Liver (tissue), 3 donors: ENCODE measurements around the gene NAV2.

ENCODE experiments used
- CTCF ChIP-seq: fragments of 150-350 bp; IDR thresholded peaks from 2 replicates; pipeline ENCODE4 v1.5.1; 2017; ENCODE audit warnings: improper control_type of control experiment, low read depth, low read length; ENCODE audit not compliant: missing input control
- FOXA2 ChIP-seq: IDR thresholded peaks from 2 replicates; pipeline ENCODE4 v1.6.1; 2016; ENCODE audit warnings: antibody characterized with exemption
- GABPA ChIP-seq, 2 donors: IDR thresholded peaks in 1 of 2; conservative IDR thresholded peaks in 1 of 2; 2 replicates each; pipeline ENCODE4 v1.6.1; 2016; ENCODE audit warnings: antibody characterized with exemption in 2 of 2, mild to moderate bottlenecking in 1 of 2, moderate library complexity in 1 of 2
- JUND ChIP-seq, 2 donors: IDR thresholded peaks; 2 replicates each; pipeline ENCODE4 v1.6.1; 2016; ENCODE audit warnings: antibody characterized with exemption in 2 of 2
- SP1 ChIP-seq: IDR thresholded peaks from 2 replicates; pipeline ENCODE4 v1.6.1; 2018; ENCODE audit warnings: antibody characterized with exemption, mild to moderate bottlenecking
- TAF1 ChIP-seq: conservative IDR thresholded peaks from 2 replicates; pipeline ENCODE4 v1.6.1; 2016; ENCODE audit warnings: antibody characterized with exemption, mild to moderate bottlenecking
- YY1 ChIP-seq: IDR thresholded peaks from 2 replicates; pipeline ENCODE4 v1.6.1; 2016; ENCODE audit warnings: antibody characterized with exemption, mild to moderate bottlenecking
- TF ChIP-seq, protein P1 (sequence below): IDR thresholded peaks from 2 replicates; pipeline ENCODE4 v1.6.1; 2016; ENCODE audit warnings: antibody characterized with exemption, mild to moderate bottlenecking
- TF ChIP-seq, protein P2 (sequence below): IDR thresholded peaks from 2 replicates; pipeline ENCODE4 v1.6.1; 2016; ENCODE audit warnings: antibody characterized with exemption
- TF ChIP-seq, protein P3 (sequence below): IDR thresholded peaks from 2 replicates; pipeline ENCODE4 v1.6.1; 2016; ENCODE audit warnings: antibody characterized with exemption
- donor health status: healthy.
- donor health status: healthy.

GRCh38 chr11:20025332-20025840 is 312.7 kb downstream of the NAV2 start:
- TF ChIP-seq FOXA2: no peak
- TF ChIP-seq CTCF: no peak
- no peak for TF ChIP-seq GABPA (IDR thresholded peaks at IDR 0.05 in 1 of 2, conservative IDR thresholded peaks at IDR 0.05 in 1 of 2)
- TF ChIP-seq, protein P1, sequence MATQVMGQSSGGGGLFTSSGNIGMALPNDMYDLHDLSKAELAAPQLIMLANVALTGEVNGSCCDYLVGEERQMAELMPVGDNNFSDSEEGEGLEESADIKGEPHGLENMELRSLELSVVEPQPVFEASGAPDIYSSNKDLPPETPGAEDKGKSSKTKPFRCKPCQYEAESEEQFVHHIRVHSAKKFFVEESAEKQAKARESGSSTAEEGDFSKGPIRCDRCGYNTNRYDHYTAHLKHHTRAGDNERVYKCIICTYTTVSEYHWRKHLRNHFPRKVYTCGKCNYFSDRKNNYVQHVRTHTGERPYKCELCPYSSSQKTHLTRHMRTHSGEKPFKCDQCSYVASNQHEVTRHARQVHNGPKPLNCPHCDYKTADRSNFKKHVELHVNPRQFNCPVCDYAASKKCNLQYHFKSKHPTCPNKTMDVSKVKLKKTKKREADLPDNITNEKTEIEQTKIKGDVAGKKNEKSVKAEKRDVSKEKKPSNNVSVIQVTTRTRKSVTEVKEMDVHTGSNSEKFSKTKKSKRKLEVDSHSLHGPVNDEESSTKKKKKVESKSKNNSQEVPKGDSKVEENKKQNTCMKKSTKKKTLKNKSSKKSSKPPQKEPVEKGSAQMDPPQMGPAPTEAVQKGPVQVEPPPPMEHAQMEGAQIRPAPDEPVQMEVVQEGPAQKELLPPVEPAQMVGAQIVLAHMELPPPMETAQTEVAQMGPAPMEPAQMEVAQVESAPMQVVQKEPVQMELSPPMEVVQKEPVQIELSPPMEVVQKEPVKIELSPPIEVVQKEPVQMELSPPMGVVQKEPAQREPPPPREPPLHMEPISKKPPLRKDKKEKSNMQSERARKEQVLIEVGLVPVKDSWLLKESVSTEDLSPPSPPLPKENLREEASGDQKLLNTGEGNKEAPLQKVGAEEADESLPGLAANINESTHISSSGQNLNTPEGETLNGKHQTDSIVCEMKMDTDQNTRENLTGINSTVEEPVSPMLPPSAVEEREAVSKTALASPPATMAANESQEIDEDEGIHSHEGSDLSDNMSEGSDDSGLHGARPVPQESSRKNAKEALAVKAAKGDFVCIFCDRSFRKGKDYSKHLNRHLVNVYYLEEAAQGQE: no peak
- TF ChIP-seq TAF1: no peak
- TF ChIP-seq, protein P2, sequence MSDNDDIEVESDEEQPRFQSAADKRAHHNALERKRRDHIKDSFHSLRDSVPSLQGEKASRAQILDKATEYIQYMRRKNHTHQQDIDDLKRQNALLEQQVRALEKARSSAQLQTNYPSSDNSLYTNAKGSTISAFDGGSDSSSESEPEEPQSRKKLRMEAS: no peak
- TF ChIP-seq, protein P3, sequence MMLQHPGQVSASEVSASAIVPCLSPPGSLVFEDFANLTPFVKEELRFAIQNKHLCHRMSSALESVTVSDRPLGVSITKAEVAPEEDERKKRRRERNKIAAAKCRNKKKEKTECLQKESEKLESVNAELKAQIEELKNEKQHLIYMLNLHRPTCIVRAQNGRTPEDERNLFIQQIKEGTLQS: no peak
- no peak for TF ChIP-seq JUND (IDR thresholded peaks at IDR 0.05)
- TF ChIP-seq SP1: no peak
- no peak for TF ChIP-seq YY1
